ENCODE measurements around the gene LRRC71. TPM values are rescaled to one million over a fixed set of nuclear protein-coding genes. Genes with fewer than 3 reads are reported as not detected.

The LRRC71 gene
- total RNA-seq, 1 donor from 2014 or later, result not detected

DNA sequence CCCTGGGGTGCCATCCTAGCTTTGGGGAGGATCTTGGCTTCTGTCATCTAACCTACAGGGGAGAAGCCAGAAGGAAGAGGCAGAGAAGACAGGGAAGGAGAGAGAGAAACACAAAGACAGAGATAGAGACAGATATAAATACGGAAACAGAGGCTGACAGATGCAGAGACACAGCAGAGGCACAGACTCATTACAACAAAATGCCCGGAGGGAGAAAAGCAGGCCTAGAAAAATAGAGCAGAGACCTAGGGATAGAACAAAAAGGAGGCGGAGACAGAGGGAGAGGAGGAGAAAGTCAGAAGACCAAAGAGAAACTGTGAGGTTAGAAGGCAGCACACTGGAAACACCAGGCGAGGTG lies 25.0 kb upstream of the LRRC71 start:
- H3K4me1 Mint-ChIP-seq (ENCODE audit: low read depth), result peaks cover 4% of the 10 kb centered on the region
- no peak overlapping the region for H3K27ac Mint-ChIP-seq
- H3K9me3 Mint-ChIP-seq (ENCODE audit: low read depth), result no peaks in the 10 kb centered on the region
- DNase-seq (ENCODE audit: low spot score, unreplicated experiment), result no peak
- peaks cover 86% of the 10 kb centered on the region for H3K27me3 Mint-ChIP-seq
- no peaks in the 10 kb centered on the region for H3K36me3 Mint-ChIP-seq (ENCODE audit: insufficient read depth)
- no peak overlapping the region for H3K4me3 Mint-ChIP-seq (ENCODE audit: low read depth)
- TF ChIP-seq, protein P1, sequence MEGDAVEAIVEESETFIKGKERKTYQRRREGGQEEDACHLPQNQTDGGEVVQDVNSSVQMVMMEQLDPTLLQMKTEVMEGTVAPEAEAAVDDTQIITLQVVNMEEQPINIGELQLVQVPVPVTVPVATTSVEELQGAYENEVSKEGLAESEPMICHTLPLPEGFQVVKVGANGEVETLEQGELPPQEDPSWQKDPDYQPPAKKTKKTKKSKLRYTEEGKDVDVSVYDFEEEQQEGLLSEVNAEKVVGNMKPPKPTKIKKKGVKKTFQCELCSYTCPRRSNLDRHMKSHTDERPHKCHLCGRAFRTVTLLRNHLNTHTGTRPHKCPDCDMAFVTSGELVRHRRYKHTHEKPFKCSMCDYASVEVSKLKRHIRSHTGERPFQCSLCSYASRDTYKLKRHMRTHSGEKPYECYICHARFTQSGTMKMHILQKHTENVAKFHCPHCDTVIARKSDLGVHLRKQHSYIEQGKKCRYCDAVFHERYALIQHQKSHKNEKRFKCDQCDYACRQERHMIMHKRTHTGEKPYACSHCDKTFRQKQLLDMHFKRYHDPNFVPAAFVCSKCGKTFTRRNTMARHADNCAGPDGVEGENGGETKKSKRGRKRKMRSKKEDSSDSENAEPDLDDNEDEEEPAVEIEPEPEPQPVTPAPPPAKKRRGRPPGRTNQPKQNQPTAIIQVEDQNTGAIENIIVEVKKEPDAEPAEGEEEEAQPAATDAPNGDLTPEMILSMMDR (IDR thresholded peaks at IDR 0.05; ENCODE audit: unreplicated experiment), result no peak

DNA sequence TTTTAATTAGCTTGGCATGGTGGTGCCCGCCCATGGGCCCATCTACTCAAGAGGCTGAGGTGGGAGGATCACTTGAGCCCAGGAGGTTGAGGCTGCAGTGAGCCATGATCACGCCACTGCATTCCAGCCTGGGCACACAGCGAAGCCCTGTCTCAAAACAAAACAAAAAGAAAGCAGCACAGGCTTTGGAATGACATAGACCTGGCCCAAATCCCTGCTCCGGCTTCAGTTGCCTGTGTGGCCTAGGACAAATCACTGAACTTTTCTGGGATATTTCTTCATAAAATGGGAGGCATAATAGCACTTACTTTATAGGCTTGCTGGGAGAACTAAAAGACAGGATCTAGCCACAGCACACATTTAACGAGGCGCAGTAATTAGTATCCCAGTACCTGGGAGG lies 24.5 kb upstream of the LRRC71 start:
- peaks cover 4% of the 10 kb centered on the region for H3K4me1 Mint-ChIP-seq (ENCODE audit: low read depth)
- no peak for DNase-seq (ENCODE audit: low spot score, unreplicated experiment)
- H3K27me3 Mint-ChIP-seq, result peaks cover 84% of the 10 kb centered on the region
- H3K27ac Mint-ChIP-seq, result no peak overlapping the region
- H3K4me3 Mint-ChIP-seq (ENCODE audit: low read depth), result no peak overlapping the region
- H3K36me3 Mint-ChIP-seq (ENCODE audit: insufficient read depth), result no peaks in the 10 kb centered on the region
- TF ChIP-seq, protein P1 (IDR thresholded peaks at IDR 0.05; ENCODE audit: unreplicated experiment), result no peak
- H3K9me3 Mint-ChIP-seq (ENCODE audit: low read depth), result no peaks in the 10 kb centered on the region

DNA sequence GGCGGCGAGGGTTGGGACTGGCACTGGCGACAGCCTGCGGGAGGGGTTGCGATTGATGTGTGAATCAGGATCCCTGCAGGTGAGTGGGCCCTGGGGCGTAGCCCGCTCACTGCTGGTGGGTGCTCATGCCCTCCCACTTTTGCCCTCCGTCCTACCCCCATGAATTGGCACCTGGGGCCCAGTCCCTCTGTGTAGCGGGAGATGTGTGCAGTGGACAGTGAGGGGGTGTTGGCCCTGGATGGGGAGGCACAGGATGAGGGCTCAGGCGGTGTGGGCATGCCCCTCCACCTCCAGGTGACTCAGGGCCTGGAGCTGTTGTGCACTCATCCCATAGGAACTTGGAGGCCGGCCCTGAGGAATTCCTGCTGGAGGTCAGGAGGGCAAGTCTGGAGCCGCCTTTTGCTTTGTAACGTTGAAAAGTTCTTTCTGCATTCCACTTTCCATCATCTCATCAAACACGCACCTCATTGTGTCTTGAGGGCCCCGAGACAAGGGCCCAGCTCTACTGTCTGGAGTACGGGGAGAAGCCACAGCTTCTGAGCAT lies 23.9 kb upstream of the LRRC71 start:
- Mint-ChIP-seq H3K27me3 (peaks cover 83% of the 10 kb centered on the region), H3K27ac (no peak overlapping the region), H3K9me3 (ENCODE audit: low read depth) (no peaks in the 10 kb centered on the region), H3K4me3 (ENCODE audit: low read depth) (no peak overlapping the region), H3K36me3 (ENCODE audit: insufficient read depth) (no peaks in the 10 kb centered on the region), H3K4me1 (ENCODE audit: low read depth) (peaks cover 4% of the 10 kb centered on the region)
- DNase-seq (ENCODE audit: low spot score, unreplicated experiment), result no peak
- TF ChIP-seq, protein P1 (IDR thresholded peaks at IDR 0.05; ENCODE audit: unreplicated experiment), result no peak

DNA sequence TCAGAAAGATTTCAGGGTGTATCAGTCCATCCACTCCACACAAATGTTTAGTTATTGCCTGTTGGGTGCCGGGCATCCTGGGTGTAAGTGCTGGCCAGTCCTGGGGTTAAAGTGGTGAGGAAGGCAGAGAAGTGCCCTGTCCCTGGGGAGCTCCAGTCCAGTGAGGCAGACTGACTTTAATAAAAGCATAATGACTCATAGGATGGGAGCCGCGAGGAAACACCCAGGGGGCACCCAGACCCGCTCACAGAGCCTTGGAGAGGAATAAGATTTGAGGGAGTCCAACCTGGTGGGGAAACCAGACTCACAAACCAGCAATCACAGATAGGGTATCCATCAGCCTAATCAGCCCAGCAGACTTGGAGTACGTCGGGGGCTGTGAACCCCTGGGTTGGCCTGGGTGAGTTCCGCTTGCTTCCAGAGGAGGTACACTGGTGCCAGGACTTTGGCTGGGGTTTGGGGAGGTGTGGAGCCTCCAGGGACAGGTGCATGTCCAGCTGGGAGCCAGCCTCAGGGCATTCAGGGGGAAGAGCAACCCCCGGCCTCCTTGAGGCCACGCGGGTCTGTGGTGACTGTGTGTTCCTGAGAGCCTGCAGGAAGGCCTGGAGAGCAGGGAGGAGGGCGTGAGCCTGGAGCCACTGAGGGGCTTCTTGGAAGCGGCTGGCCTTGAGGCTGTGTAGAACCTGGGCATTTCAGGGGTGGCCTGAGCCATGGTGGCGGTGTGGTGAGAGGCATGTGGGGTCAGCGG lies 23.2 kb upstream of the LRRC71 start:
- Mint-ChIP-seq H3K27ac (no peak overlapping the region), H3K27me3 (peaks cover 82% of the 10 kb centered on the region), H3K4me3 (ENCODE audit: low read depth) (no peak overlapping the region), H3K4me1 (ENCODE audit: low read depth) (peaks cover 4% of the 10 kb centered on the region), H3K36me3 (ENCODE audit: insufficient read depth) (no peaks in the 10 kb centered on the region), H3K9me3 (ENCODE audit: low read depth) (no peaks in the 10 kb centered on the region)
- TF ChIP-seq, protein P1 (IDR thresholded peaks at IDR 0.05; ENCODE audit: unreplicated experiment), result no peak
- DNase-seq (ENCODE audit: low spot score, unreplicated experiment), result no peak

DNA sequence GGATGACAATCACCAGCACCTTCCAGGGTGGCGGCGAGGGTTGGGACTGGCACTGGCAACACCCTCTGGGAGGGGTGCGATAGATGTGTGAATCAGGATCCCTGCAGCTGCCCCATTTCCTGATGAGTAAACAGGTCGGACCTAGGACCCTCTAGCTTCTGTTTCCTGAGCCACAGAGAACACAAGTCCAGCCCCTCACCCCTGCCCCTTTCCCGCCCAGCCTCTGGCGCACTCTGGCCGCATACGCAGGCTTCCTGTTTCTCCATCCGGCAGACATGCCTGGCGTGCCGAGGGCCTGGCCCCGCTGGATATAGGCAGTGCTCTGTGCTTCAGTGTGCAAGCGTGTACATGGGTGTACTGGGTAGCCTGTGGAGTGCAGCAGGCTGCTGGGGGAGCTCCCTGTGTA lies 22.3 kb upstream of the LRRC71 start:
- H3K4me1 Mint-ChIP-seq (ENCODE audit: low read depth), result peaks cover 4% of the 10 kb centered on the region
- DNase-seq (ENCODE audit: low spot score, unreplicated experiment), result no peak
- TF ChIP-seq, protein P1 (IDR thresholded peaks at IDR 0.05; ENCODE audit: unreplicated experiment), result no peak

More for the DNA sequence above, 22.3 kb upstream of the LRRC71 start:
- Mint-ChIP-seq H3K27me3 (peaks cover 78% of the 10 kb centered on the region), H3K36me3 (ENCODE audit: insufficient read depth) (no peaks in the 10 kb centered on the region), H3K4me3 (ENCODE audit: low read depth) (no peak overlapping the region), H3K9me3 (ENCODE audit: low read depth) (no peaks in the 10 kb centered on the region), H3K27ac (no peak overlapping the region)
